ENCODE measurements around the gene LIPT2. TPM values are rescaled to one million over a fixed set of nuclear protein-coding genes. Genes with fewer than 3 reads are reported as not detected.

The LIPT2 gene
- total RNA-seq, 1 experiment from 2014 or later = 8.2 TPM

DNA sequence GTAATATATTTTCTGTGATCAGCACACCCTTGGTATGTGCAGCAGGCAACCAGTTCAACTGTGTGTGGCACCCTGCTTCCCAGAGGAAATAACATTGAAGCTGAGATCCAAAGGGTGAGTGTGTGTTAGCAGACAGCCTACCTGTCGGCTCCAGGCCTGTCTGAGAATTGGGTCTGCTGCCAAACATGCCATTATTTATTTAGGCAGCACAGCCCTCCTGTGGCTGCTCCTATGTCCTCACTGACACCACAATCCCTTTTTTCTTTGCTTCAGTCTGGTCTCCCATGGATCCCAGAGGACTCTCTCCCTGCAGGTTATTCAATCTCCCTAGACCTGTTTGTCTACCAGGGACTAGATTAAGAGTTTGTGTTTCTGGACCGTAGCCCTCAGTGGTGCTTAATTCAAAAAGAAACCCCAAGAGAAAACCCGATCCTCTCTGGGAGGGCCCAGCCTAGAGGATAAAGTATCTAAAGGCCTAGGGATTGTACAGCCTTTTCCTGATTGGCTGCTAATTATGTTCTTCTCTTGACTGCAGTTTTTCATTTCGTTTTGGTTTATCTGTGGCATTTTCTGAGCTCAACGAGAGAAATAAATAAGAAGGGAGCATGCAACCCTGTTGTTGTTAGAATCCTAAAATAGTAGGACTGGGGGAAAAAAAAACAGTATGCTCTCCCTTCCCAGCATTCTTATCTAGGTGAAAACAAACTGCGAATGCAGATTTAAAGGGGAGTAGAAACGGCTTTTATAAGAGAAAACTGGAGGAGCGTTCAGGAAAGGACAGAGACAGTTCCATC, 50.3 kb downstream of the LIPT2 start:
- no peak overlapping the region for H3K9ac ChIP-seq (ENCODE audit: extremely low read depth, insufficient read length, low read length)
- H3K4ac ChIP-seq (ENCODE audit: low read depth, low read length) = no peak overlapping the region
- no peaks in the 10 kb centered on the region for H3K23me2 ChIP-seq (ENCODE audit: insufficient read length, low read depth, low read length, poor library complexity, severe bottlenecking)
- H3K27me3 ChIP-seq (ENCODE audit: insufficient read depth, low read length) = no peaks in the 10 kb centered on the region
- no peak overlapping the region for H3K14ac ChIP-seq (ENCODE audit: insufficient read depth, low read length)
- H3K27ac ChIP-seq (ENCODE audit: insufficient read length, low read depth, low read length) = no peak overlapping the region
- no peak overlapping the region for H3K4me2 ChIP-seq (ENCODE audit: insufficient read depth, insufficient read length, low read length)
- H3K27me3 Mint-ChIP-seq (ENCODE audit: low read depth) = no peaks in the 10 kb centered on the region
- H3K18ac ChIP-seq (ENCODE audit: insufficient read length, low read depth, low read length) = no peak overlapping the region
- H3K9me3 ChIP-seq (ENCODE audit: control insufficient read depth, low read depth, low read length) = no peaks in the 10 kb centered on the region
- no peak overlapping the region for H4K8ac ChIP-seq (replicated peaks; ENCODE audit: insufficient read length, low read depth, low read length)
- no CpG with 5 or more reads among the region's 8 CpGs for WGBS (ENCODE audit: extremely low coverage, insufficient read length, low lambda C conversion rate)
- no peaks in the 10 kb centered on the region for H3K79me1 ChIP-seq (ENCODE audit: insufficient read depth, low read depth, low read length, poor library complexity, severe bottlenecking)
- H3T11ph ChIP-seq (ENCODE audit: low read length) = no peak overlapping the region
- no peaks in the 10 kb centered on the region for H3K4me1 ChIP-seq (ENCODE audit: insufficient read depth, low read length)
- no peak overlapping the region for H3K4me3 Mint-ChIP-seq
- no peak overlapping the region for H3K23ac ChIP-seq (ENCODE audit: insufficient read length, low read depth, low read length)
- no peaks in the 10 kb centered on the region for H4K20me1 ChIP-seq (ENCODE audit: control insufficient read depth, insufficient read depth, insufficient read length)
- no peak overlapping the region for H2AFZ ChIP-seq (ENCODE audit: low read length)
- TF ChIP-seq, protein P1, sequence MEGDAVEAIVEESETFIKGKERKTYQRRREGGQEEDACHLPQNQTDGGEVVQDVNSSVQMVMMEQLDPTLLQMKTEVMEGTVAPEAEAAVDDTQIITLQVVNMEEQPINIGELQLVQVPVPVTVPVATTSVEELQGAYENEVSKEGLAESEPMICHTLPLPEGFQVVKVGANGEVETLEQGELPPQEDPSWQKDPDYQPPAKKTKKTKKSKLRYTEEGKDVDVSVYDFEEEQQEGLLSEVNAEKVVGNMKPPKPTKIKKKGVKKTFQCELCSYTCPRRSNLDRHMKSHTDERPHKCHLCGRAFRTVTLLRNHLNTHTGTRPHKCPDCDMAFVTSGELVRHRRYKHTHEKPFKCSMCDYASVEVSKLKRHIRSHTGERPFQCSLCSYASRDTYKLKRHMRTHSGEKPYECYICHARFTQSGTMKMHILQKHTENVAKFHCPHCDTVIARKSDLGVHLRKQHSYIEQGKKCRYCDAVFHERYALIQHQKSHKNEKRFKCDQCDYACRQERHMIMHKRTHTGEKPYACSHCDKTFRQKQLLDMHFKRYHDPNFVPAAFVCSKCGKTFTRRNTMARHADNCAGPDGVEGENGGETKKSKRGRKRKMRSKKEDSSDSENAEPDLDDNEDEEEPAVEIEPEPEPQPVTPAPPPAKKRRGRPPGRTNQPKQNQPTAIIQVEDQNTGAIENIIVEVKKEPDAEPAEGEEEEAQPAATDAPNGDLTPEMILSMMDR (conservative IDR thresholded peaks at IDR 0.05) = no peak
- H2BK15ac ChIP-seq (ENCODE audit: low read depth, low read length) = no peak overlapping the region
- H2BK12ac ChIP-seq (ENCODE audit: insufficient read length, low read depth, low read length) = no peak overlapping the region
- H2BK20ac ChIP-seq (ENCODE audit: low read depth, low read length, poor library complexity, severe bottlenecking) = no peak overlapping the region
- H3K79me2 ChIP-seq (ENCODE audit: insufficient read depth, low read length) = no peaks in the 10 kb centered on the region
- DNase-seq = no peak
- no peaks in the 10 kb centered on the region for H3K36me3 Mint-ChIP-seq (ENCODE audit: insufficient read depth in 1 of 3, low read depth in 3 of 3)
- H4K5ac ChIP-seq (ENCODE audit: insufficient read length, low read depth, low read length) = no peak overlapping the region
- no peak overlapping the region for H3K56ac ChIP-seq (ENCODE audit: insufficient read length, low read depth, low read length)
- no peak overlapping the region for H2BK120ac ChIP-seq (ENCODE audit: low read depth, low read length, poor library complexity, severe bottlenecking)
- no peak overlapping the region for H2AK5ac ChIP-seq (ENCODE audit: insufficient read length, low read length)
- H3K4me1 Mint-ChIP-seq = peaks cover 13 to 24% of the 10 kb centered on the region in 2 experiments
- no peak overlapping the region for H2BK5ac ChIP-seq (ENCODE audit: insufficient read length, low read length)
- no peaks in the 10 kb centered on the region for H3K9me3 Mint-ChIP-seq
- H3K27ac Mint-ChIP-seq = peak overlapping the region in 1 of 3 experiments; percentile 64; a peak in 2 of 7 replicates
- H4K91ac ChIP-seq (ENCODE audit: insufficient read length, low read depth, low read length) = no peak overlapping the region

All from H9 (cell line).